PC-9 (cell line): Measurements from ENCODE around the gene CCNY. TPM values are rescaled to one million over a fixed set of nuclear protein-coding genes. Genes with fewer than 3 reads are reported as not detected.
A peak's percentile ranks its signal among the peaks of the same experiment; 100 is the strongest.

Experiments used
- BruUV-seq: library from RNA; stranded (reverse); fragments of 400-500 nt; replicated peaks from 2 replicates; lab custom pipeline; 2021; lab: Mats Ljungman, UMichigan
- CTCF ChIA-PET: fragments of 300-600 bp; sonication (Branson Sonifier 250); formaldehyde crosslinking; loops from one replicate; lab custom pipeline; 2022; ENCODE audit warnings: antibody characterized with exemption; lab: Charles Lee
- POLR2A ChIA-PET: fragments of 300-600 bp; sonication (Branson Sonifier 250); formaldehyde crosslinking; loops from one replicate; lab custom pipeline; 2022; ENCODE audit warnings: antibody characterized with exemption; ENCODE audit not compliant: unreplicated experiment; lab: Charles Lee
- DNase-seq, 2 experiments: peaks; one replicate each; pipeline versions ENCODE4 v3.0.0 to v3.0.0-alpha.2; 2015 to 2022; ENCODE audit warnings: mixed read lengths in 1 of 2
- H2AFZ ChIP-seq: fragments of 200-600 bp; sonication (generic); 2 replicates; pipeline ENCODE4 v1.8.1; 2017; ENCODE audit warnings: antibody characterized with exemption
- H3F3A ChIP-seq: fragments of 200-600 bp; sonication (generic); 2 replicates; pipeline ENCODE4 v1.8.1; 2017; ENCODE audit warnings: antibody characterized with exemption, mild to moderate bottlenecking, low read depth; ENCODE audit not compliant: insufficient read depth
- H3K27ac ChIP-seq: fragments of 200-600 bp; sonication (generic); 2 replicates; pipeline ENCODE4 v1.6.1; 2016; ENCODE audit warnings: mixed run types
- H3K27me3 ChIP-seq: fragments of 200-600 bp; sonication (generic); 2 replicates; pipeline ENCODE4 v1.6.1; 2016; ENCODE audit warnings: low read depth, mixed run types; ENCODE audit not compliant: insufficient read depth
- H3K36me3 ChIP-seq: fragments of 200-600 bp; sonication (generic); 2 replicates; pipeline ENCODE4 v1.6.1; 2016; ENCODE audit warnings: low read depth, mixed run types
- H3K4me1 ChIP-seq: fragments of 200-600 bp; sonication (generic); replicated peaks from 2 replicates; pipeline ENCODE4 v1.6.1; 2016; ENCODE audit warnings: mixed run types; ENCODE audit not compliant: insufficient read depth
- H3K4me2 ChIP-seq: fragments of 200-600 bp; sonication (generic); 2 replicates; pipeline ENCODE4 v1.6.1; 2017; ENCODE audit warnings: mixed run types
- H3K4me3 ChIP-seq: fragments of 200-600 bp; sonication (generic); 2 replicates; pipeline ENCODE4 v1.6.1; 2016; ENCODE audit warnings: mixed run types
- H3K79me2 ChIP-seq: fragments of 200-600 bp; sonication (generic); 2 replicates; pipeline ENCODE4 v1.6.1; 2017; ENCODE audit warnings: low read depth, mixed run types
- H3K9me2 ChIP-seq: fragments of 200-600 bp; sonication (generic); 2 replicates; pipeline ENCODE4 v1.8.1; 2017; ENCODE audit warnings: mild to moderate bottlenecking; ENCODE audit not compliant: insufficient read depth
- H3K9me3 ChIP-seq: fragments of 200-600 bp; sonication (generic); 2 replicates; pipeline ENCODE4 v1.8.1; 2016; ENCODE audit warnings: low read depth; ENCODE audit not compliant: insufficient read depth
- H4K20me1 ChIP-seq: fragments of 200-600 bp; sonication (generic); 2 replicates; pipeline ENCODE4 v1.8.1; 2017; ENCODE audit not compliant: insufficient read depth
- CTCF ChIP-seq: fragments of 200-600 bp; sonication (generic); conservative IDR thresholded peaks from 2 replicates; pipeline ENCODE4 v1.6.1; 2017; ENCODE audit warnings: mixed run types, antibody characterized with exemption, mild to moderate bottlenecking, moderate library complexity
- EZH2 ChIP-seq: fragments of 200-600 bp; sonication (generic); IDR thresholded peaks from 2 replicates; pipeline ENCODE4 v1.8.0; 2017; ENCODE audit warnings: antibody characterized with exemption, low read depth
- intact Hi-C: fragments of 100-400 bp; cut with micrococcal nuclease; formaldehyde crosslinking; loops from one replicate; pipeline ENCODE4 v1.10.0; 2022; ENCODE audit not compliant: unreplicated experiment
- total RNA-seq: library from RNA; stranded (reverse); gene quantifications from 2 replicates; pipeline ENCODE4 v1.2.3, GENCODE V29; 2021

Gene CCNY
- total RNA-seq, 1 experiment from 2014 or later, result 69.5 TPM

GRCh38 chr10:35409094-35409582 is 72.8 kb downstream of the CCNY start:
- Histone ChIP-seq H3K4me3 (no peak overlapping the region), H3K9me3 (no peaks in the 10 kb centered on the region), H3K79me2 (peaks cover 29% of the 10 kb centered on the region), H3K4me1 (peaks cover 26% of the 10 kb centered on the region), H3K4me2 (no peak overlapping the region), H3K9me2 (no peaks in the 10 kb centered on the region), H2AFZ (no peak overlapping the region), H3K36me3 (no peaks in the 10 kb centered on the region), H3K27ac (no peak overlapping the region), H3K27me3 (no peaks in the 10 kb centered on the region), H4K20me1 (no peaks in the 10 kb centered on the region; the same call in 1 of the 2 replicates), H3F3A (0 out of 2 replicates have a peak, but pooled peaks cover 3% of the 10 kb centered on the region)
- DNase-seq, result peak in 1 of 2 experiments; percentile 30
- TF ChIP-seq CTCF (no peak), EZH2 (no peak)
- POLR2A ChIA-PET, result interaction anchor here (0.6 to 1.2 kb wide), 4 partner anchors 11 to 37 kb away, joined by 4 to 9 read pairs (median 4); no protein-coding TSS in a partner anchor
- CTCF ChIA-PET, result interaction anchor here (0.9 kb wide), 1 partner anchor 21 kb away, joined by 3 read pairs; no protein-coding TSS in a partner anchor
- intact Hi-C loops, result loop anchor here (1.0 kb wide), 1 partner anchor 77 kb away; no protein-coding TSS in a partner anchor
- no TSS peak for BruUV-seq

GRCh38 chr10:35409808-35410207 is 73.5 kb downstream of the CCNY start:
- POLR2A ChIA-PET, result interaction anchor here (0.6 kb wide), 1 partner anchor 12 kb away, joined by 4 read pairs; no protein-coding TSS in a partner anchor
- Histone ChIP-seq H3K9me2 (no peaks in the 10 kb centered on the region), H3K79me2 (peaks cover 33% of the 10 kb centered on the region), H3K9me3 (no peaks in the 10 kb centered on the region), H4K20me1 (no peaks in the 10 kb centered on the region; the same call in 1 of the 2 replicates), H3K27me3 (no peaks in the 10 kb centered on the region), H3K4me3 (no peak overlapping the region), H3K4me2 (no peak overlapping the region), H3F3A (0 out of 2 replicates have a peak, but pooled peaks cover 3% of the 10 kb centered on the region), H3K4me1 (peaks cover 26% of the 10 kb centered on the region), H3K36me3 (no peaks in the 10 kb centered on the region), H2AFZ (no peak overlapping the region), H3K27ac (no peak overlapping the region)
- CTCF ChIA-PET, result interaction anchor here (0.9 kb wide), 1 partner anchor 22 kb away, joined by 3 read pairs; no protein-coding TSS in a partner anchor
- TF ChIP-seq EZH2 (no peak), CTCF (no peak)
- no peak for DNase-seq
- intact Hi-C loops, result loop anchor here (1.0 to 5.0 kb wide), 2 partner anchors 38 to 78 kb away; no protein-coding TSS in a partner anchor
- no TSS peak for BruUV-seq

GRCh38 chr10:35412003-35412723 is 75.9 kb downstream of the CCNY start:
- BruUV-seq, result no TSS peak
- no peaks in the 10 kb centered on the region for H3K27me3 ChIP-seq
- peaks cover 44% of the 10 kb centered on the region for H3K79me2 ChIP-seq
- H3K27ac ChIP-seq, result no peak overlapping the region
- no peaks in the 10 kb centered on the region for H3K9me2 ChIP-seq
- TF ChIP-seq EZH2 (no peak), CTCF (no peak)
- DNase-seq, result no peak
- H3K4me1 ChIP-seq, result peaks cover 26% of the 10 kb centered on the region
- POLR2A ChIA-PET, result no interaction called here
- no peak overlapping the region for H2AFZ ChIP-seq
- H3K9me3 ChIP-seq, result no peaks in the 10 kb centered on the region
- 0 out of 2 replicates have a peak, but pooled peaks cover 3% of the 10 kb centered on the region for H3F3A ChIP-seq
- no peaks in the 10 kb centered on the region for H3K36me3 ChIP-seq
- no peak overlapping the region for H3K4me2 ChIP-seq
- no peak overlapping the region for H3K4me3 ChIP-seq
- CTCF ChIA-PET, result interaction anchor here (0.6 to 1.4 kb wide), 2 partner anchors 134 to 291 kb away, joined by 3 to 4 read pairs; no protein-coding TSS in a partner anchor
- H4K20me1 ChIP-seq, result no peaks in the 10 kb centered on the region; the same call in 1 of the 2 replicates
- intact Hi-C loops, result loop anchor here (2.0 to 5.0 kb wide), 3 partner anchors 35 to 141 kb away; no protein-coding TSS in a partner anchor
